ENCODE measurements around the gene SESN2. TPM values are rescaled to one million over a fixed set of nuclear protein-coding genes. Genes with fewer than 3 reads are reported as not detected.

Gene SESN2
- total RNA-seq, 1 experiment from 2014 or later, result 36.8 TPM

GRCh38 chr1:28314547-28314941, 55.2 kb downstream of the SESN2 start:
- peak; percentile 26 for ATAC-seq
- no peak overlapping the region for H3K27ac ChIP-seq (ENCODE audit: low read depth, low read length)
- no peaks in the 10 kb centered on the region for H3K27me3 ChIP-seq (ENCODE audit: insufficient read depth, low read length)
- no peaks in the 10 kb centered on the region for H3K36me3 ChIP-seq (ENCODE audit: control insufficient read depth in 1 of 2, insufficient read depth in 2 of 2, low read length in 2 of 2)
- BruUV-seq (replicated peaks), result no TSS peak
- H3K9me2 ChIP-seq (ENCODE audit: insufficient read depth), result no peaks in the 10 kb centered on the region
- no peak overlapping the region for H2AFZ ChIP-seq (ENCODE audit: low read depth, low read length, poor library complexity, severe bottlenecking)
- no peaks in the 10 kb centered on the region for H3K9me3 ChIP-seq (ENCODE audit: control insufficient read depth in 1 of 2, insufficient read depth in 1 of 2, low read depth in 1 of 2, low read length in 2 of 2)
- peak overlapping the region; percentile 77 for H3K4me2 ChIP-seq (ENCODE audit: low read length)
- no peaks in the 10 kb centered on the region for H3K79me2 ChIP-seq (ENCODE audit: insufficient read depth, low read length)
- peaks cover 15 to 19% of the 10 kb centered on the region in 2 experiments for H3K4me1 ChIP-seq (ENCODE audit: control insufficient read depth in 1 of 2, insufficient read depth in 2 of 2, low read length in 2 of 2)
- CTCF ChIA-PET, result interaction anchor here (0.8 to 1.2 kb wide), 2 partner anchors 14 to 66 kb away, joined by 3 read pairs; partner anchors contain the start of gene MED18
- RAD21 ChIA-PET (ENCODE audit: low non-redundant PET in 1 of 2, low total read pairs in 2 of 2, uncharacterized antibody in 2 of 2, unreplicated experiment in 2 of 2), result no interaction called here
- no peak overlapping the region for H3K4me3 ChIP-seq (replicated peaks in 1 of 2; ENCODE audit: low read depth in 1 of 2, low read length in 2 of 2)
- no peaks in the 10 kb centered on the region for H4K20me1 ChIP-seq (ENCODE audit: insufficient read depth)
- POLR2A ChIA-PET, result interaction anchor here (1.5 to 1.9 kb wide), 3 partner anchors 11 to 334 kb away, joined by 6 to 15 read pairs (median 9); partner anchors contain the start of genes MED18 and RNU11
- TF ChIP-seq, protein P1, sequence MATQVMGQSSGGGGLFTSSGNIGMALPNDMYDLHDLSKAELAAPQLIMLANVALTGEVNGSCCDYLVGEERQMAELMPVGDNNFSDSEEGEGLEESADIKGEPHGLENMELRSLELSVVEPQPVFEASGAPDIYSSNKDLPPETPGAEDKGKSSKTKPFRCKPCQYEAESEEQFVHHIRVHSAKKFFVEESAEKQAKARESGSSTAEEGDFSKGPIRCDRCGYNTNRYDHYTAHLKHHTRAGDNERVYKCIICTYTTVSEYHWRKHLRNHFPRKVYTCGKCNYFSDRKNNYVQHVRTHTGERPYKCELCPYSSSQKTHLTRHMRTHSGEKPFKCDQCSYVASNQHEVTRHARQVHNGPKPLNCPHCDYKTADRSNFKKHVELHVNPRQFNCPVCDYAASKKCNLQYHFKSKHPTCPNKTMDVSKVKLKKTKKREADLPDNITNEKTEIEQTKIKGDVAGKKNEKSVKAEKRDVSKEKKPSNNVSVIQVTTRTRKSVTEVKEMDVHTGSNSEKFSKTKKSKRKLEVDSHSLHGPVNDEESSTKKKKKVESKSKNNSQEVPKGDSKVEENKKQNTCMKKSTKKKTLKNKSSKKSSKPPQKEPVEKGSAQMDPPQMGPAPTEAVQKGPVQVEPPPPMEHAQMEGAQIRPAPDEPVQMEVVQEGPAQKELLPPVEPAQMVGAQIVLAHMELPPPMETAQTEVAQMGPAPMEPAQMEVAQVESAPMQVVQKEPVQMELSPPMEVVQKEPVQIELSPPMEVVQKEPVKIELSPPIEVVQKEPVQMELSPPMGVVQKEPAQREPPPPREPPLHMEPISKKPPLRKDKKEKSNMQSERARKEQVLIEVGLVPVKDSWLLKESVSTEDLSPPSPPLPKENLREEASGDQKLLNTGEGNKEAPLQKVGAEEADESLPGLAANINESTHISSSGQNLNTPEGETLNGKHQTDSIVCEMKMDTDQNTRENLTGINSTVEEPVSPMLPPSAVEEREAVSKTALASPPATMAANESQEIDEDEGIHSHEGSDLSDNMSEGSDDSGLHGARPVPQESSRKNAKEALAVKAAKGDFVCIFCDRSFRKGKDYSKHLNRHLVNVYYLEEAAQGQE (IDR thresholded peaks at IDR 0.05; ENCODE audit: low read depth), result no peak
- TF ChIP-seq RAD21 (IDR thresholded peaks at IDR 0.05; ENCODE audit: low read depth) (no peak), ZNF274 (IDR thresholded peaks at IDR 0.05; ENCODE audit: low read depth, low read length) (no peak), EGR1 (IDR thresholded peaks at IDR 0.05; ENCODE audit: low read depth) (no peak), EZH2phosphoT487 (IDR thresholded peaks at IDR 0.05; ENCODE audit: borderline replicate concordance) (no peak)
- intact Hi-C loops (cut with micrococcal nuclease), result no loop called here
- DNase-seq (ENCODE audit: low read depth, low spot score), result no peak
- H3K9ac ChIP-seq (ENCODE audit: low read length), result no peak overlapping the region

DNA sequence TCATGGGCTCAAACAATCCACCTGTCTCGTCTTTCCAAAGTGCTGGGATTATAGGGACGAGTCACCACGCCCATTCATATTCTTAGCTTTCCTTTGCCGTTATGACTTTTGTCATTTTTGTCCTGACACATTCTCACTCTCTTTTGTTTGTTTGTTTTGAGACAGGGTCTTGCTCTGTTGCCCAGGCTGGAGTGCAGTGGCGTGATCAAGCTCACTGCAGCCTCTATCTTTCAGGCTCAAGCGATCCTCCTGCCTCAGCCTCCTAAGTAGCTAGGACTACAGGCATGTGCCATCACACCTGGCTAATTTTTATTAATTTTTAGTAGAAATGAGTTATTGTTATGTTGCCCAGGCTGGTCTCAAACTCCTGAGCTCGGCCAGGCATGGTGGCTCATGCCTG, 57.7 kb downstream of the SESN2 start:
- Histone ChIP-seq H3K9me3 (ENCODE audit: control insufficient read depth in 1 of 2, insufficient read depth in 1 of 2, low read depth in 1 of 2, low read length in 2 of 2) (no peaks in the 10 kb centered on the region), H3K4me1 (ENCODE audit: control insufficient read depth in 1 of 2, insufficient read depth in 2 of 2, low read length in 2 of 2) (peaks cover 15 to 19% of the 10 kb centered on the region in 2 experiments), H3K9me2 (ENCODE audit: insufficient read depth) (no peaks in the 10 kb centered on the region), H3K79me2 (ENCODE audit: insufficient read depth, low read length) (no peaks in the 10 kb centered on the region), H3K9ac (ENCODE audit: low read length) (no peak overlapping the region), H3K27me3 (ENCODE audit: insufficient read depth, low read length) (no peaks in the 10 kb centered on the region), H3K27ac (ENCODE audit: low read depth, low read length) (no peak overlapping the region), H3K4me3 (replicated peaks in 1 of 2; ENCODE audit: low read depth in 1 of 2, low read length in 2 of 2) (no peak overlapping the region), H2AFZ (ENCODE audit: low read depth, low read length, poor library complexity, severe bottlenecking) (no peak overlapping the region), H4K20me1 (ENCODE audit: insufficient read depth) (no peaks in the 10 kb centered on the region), H3K36me3 (ENCODE audit: control insufficient read depth in 1 of 2, insufficient read depth in 2 of 2, low read length in 2 of 2) (no peaks in the 10 kb centered on the region), H3K4me2 (ENCODE audit: low read length) (no peak overlapping the region)
- RAD21 ChIA-PET (ENCODE audit: low non-redundant PET in 1 of 2, low total read pairs in 2 of 2, uncharacterized antibody in 2 of 2, unreplicated experiment in 2 of 2), result no interaction called here
- ATAC-seq (no peak), DNase-seq (ENCODE audit: low read depth, low spot score) (no peak)
- POLR2A ChIA-PET, result interaction anchor here (2.2 kb wide), 1 partner anchor 11 kb away, joined by 10 read pairs; the partner anchor contains the start of gene MED18
- CTCF ChIA-PET, result no interaction called here
- no peak for TF ChIP-seq SP1 (IDR thresholded peaks at IDR 0.05; ENCODE audit: low read depth)
- TF ChIP-seq CEBPB (IDR thresholded peaks at IDR 0.05; ENCODE audit: low read depth), result no peak
- TF ChIP-seq MAX (IDR thresholded peaks at IDR 0.05), result no peak
- no peak for TF ChIP-seq EGR1 (IDR thresholded peaks at IDR 0.05; ENCODE audit: low read depth)
- TF ChIP-seq, protein P1 (IDR thresholded peaks at IDR 0.05; ENCODE audit: low read depth), result no peak
- no TSS peak for BruUV-seq (replicated peaks)
- intact Hi-C loops (cut with micrococcal nuclease), result no loop called here
